GM19468 (cell line): ENCODE measurements around the gene CTDNEP1.

ENCODE experiments used
- ATAC-seq: cut with Tn5 transposase; IDR thresholded peaks from one replicate; pipeline ENCODE4 v1.9.1; 2021; ENCODE audit warnings: mild to moderate bottlenecking, moderate library complexity, moderate number of reproducible peaks; ENCODE audit not compliant: unreplicated experiment; ENCODE audit errors: extremely low read depth

Gene CTDNEP1

DNA sequence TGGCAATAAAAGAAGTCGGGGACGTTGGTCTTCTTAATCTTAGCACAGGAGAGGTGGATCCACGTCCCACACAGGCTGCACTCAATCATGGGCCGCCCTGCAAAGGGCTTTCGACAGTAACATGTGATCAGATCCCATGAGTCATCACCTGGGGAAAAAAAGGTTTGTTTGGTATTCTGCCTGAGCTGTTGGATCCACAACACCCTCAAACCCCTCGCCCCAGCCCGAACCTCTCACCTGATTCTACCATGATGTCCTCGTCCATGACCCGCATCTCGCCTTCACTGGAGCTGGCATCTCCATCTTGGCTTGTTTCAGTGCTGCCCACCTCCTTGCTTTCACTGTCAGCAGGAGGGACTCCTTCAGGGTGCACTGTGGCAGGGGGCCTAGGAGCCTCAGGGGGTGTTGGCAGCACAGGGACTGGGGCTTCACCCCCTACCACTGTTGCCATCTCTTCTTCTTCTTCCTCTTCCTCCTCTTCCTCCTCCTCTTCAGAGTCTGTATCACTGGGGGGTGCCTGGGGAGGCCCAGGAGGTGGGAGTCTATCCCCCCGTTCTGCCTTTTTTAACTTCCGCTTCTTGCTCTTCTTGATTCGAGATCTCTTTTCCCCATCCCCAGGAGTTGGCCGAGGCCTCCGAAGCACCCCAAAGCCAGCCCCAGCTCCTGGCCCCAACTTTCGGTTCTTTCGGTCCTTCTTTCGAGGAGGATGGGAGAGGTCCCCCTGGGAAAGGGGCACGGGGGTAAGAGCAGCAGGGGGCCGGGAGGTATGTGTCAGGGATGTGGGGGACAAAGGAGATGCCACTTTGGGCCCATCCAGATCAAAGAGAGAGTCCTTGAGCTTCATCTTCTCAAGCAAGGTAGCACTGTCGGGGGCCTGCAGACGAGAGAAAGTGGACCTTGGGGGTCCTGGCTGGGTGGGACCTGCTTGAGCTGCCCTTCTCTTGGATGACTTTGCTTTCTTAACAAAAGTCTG is 15.6 kb downstream of the CTDNEP1 start:
- no peak for ATAC-seq

DNA sequence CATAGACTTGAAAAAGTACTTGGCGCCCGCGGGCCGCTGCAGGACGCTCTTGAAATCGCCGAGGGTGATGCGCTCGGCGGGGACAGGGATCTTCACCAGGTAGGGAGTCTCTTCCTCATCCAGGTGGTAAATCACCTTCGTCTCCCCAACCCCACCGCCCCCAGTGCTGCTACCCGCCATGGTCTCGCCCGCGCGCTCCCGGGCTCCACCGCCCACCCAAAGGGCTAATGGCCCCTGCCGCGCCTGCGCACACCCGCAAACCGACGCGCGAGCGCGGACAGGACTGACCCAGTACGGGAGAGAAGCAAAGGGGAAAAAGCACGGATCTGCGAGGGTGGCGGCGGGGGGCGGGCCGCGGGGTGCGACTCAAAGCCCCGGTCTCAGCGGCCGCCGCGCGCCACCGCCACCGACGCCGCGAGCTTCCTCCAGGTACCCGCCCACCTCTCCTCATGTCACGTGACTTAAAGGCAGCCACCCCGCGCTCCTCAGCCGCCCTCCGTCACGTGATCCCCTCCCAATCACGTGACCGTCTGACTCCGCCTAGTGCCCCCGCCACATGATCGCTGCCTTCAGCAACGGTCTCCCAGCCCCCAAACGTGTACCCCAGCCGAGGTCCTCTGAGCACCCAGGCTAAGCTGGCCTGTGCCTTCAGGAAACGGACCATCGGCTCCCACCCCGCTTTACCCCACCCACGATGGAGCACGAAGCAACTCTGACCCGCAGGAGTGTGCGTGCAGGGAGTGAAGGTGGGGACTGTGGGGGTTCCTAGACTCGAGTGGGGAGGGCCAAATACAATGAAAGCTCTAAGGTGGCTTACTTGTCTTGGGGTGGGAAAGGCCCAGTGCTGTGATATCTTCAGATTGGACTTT is 17.2 kb downstream of the CTDNEP1 start, which contains the start of gene DVL2:
TSS of gene DVL2 (minus strand) at position 435 of the 869 bp plus-strand sequence. CDS start at position 180, 255 bp downstream.
- peak; percentile 59 for ATAC-seq

DNA sequence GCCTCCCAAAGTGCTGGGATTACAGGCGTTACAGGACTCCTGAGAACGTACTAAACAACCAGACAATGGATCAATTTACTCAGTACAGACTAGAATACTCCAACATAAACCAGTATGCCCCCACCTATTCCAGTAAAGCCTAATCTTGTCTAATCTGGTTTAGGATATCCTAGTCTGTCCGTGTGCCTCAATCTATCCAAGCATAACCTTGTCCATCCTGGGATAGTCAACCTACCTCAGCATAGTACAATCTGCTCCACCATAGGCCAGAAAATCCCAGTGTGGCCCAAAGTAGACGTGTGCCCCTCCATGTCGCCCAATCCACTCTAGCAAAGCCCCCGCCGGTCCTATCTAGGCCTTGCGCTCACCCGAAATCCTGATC is 17.8 kb downstream of the CTDNEP1 start:
- ATAC-seq, result no peak

DNA sequence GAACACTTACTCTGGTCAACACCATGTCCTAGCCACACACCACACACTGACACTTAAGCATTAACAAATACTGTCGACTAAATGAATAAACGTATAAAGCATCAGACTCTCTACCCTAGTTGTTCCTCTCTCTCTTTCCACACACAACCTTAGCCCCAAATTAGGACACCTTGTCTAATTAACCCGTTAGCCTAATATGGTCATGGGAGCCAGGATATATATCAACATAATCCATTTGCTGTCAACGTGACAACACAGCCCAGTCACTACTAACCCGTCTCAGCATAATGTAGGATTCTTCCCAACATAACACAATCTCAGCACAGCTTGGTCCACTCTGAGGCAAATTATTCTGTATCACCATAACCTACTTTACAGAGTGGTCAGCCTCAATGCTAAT is 19.4 kb downstream of the CTDNEP1 start:
- no peak for ATAC-seq

DNA sequence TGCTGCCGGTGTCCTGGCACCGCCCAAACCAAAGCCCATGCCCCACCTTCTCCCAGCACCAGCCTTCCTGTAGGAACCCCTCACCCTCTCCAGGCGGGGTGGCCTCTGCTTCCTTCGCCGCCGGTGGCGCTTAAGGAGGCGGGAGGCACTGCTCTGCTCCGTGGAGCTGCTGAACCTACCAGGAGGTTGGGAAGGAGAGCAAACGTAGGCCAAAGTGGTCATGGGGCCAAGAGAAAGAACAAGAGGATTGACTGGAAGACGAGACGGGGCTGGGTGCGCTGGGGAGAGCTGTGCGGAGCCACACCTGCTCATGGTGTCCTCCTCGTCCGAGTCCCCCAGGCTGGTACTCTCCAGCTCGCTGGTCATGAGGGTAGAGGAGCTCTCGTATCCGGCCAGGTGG is 22.0 kb downstream of the CTDNEP1 start:
- no peak for ATAC-seq

DNA sequence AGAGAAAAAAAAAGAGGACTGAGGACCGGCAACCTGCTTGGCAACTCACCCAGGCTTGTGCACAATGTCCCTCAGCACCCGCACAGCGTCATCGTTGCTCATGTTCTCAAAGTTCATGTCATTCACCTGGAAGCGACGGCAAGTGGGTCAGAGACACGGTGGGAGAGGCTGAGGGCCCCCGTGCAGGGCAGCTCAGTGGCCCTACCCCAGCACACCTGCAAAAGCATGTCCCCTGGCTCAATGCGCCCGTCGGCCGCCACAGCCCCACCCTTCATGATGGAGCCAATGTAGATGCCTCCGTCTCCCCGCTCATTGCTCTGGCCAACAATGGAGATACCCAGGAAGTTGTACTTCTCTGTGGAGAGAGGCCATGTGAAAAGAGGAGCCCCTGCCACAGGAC is 22.6 kb downstream of the CTDNEP1 start:
- no peak for ATAC-seq

DNA sequence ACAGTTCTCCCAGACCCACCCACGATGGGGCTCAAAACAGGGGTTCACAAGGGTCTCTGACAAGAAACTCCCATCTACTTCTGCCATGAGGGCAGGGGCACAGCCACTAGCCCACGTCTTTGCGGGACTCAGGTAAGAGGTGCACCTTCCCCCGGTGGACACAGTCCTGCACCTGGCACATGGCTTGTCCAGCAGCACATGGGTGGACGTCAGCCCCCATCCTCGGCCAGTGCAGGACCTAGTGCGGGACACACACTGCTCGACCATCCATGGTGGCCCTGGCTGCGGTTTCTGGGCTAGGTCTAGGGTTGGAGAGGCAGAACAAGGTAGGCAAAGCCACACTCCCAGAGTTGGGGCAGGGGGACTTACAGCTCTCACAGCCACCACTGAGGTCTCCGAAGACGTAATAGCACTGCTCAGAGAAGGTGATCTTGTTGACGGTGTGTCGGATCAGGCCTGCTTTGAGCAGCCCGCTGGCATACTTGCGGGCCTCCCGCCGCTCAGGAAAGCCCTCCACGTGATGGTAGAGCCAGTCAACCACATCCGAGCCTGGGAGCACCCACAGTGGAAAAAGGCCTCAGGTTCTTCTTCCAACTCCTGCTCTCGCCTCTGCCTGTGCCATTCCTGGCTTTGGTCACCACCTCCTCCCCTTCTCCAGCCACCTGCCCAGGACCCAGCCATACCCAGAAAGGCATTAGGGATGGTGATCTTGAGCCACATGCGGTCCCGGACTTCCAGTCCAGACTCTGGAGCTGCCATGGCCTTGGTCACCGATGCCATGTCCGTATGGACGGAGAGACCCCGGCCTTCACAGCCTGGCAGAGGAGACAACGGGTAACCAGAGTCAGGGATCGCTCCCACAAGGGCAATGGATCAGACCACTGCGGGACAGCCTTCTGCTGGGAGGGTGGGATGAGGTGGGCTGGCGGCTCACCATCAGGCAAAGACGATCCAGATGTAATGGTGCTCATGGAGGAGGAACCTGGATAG is 24.5 kb downstream of the CTDNEP1 start:
- no peak for ATAC-seq

DNA sequence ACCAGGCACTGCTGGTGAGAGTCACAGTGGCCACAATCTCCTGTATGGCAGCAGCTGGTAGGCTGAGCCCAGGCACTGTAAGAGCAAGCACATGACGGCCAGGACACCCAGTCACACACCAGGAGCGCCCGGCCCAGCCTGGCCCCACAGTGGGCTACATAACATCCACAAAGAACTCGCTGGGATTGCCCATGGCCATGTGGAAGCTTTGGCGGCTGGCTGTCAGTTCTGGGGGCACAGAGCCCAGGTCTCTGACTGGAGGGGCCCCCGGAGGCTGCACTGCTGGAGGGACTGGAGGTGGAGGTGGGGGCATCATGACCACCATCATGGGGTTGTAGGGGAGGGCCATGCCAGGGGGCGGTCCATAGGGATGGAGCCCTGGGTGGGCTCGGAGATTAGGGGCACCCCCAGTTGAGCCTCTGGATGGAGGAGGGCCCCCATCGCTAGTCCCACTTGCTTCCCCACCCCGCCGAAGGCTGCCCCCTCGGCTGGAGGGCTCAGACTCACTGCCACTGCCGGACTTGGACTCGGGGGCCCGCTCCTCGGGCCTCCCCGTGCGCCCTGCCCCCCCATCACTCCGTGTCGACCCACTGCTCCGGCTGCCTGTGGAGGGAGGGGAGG is 25.7 kb downstream of the CTDNEP1 start:
- no peak for ATAC-seq

DNA sequence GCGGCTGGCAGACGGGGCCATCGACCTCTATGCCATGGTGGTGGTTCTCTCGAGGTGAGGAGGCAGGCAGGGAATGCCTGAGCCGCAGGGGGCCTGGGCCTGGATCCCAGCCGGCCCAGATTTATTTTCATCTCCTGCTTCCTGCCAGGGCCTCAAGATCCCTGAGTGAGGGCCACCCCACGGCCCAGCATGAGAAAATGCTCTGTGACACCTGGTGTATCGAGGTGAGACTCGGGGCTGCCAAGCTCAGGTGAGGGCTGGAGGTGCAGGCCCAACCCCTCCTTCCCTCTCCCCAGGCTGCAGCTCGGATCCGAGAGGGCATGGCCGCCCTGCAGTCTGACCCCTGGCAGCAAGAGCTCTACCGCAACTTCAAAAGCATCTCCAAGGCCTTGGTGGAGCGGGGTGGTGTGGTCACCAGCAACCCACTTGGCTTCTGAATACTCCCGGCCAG is 26.8 kb downstream of the CTDNEP1 start:
- no peak for ATAC-seq

DNA sequence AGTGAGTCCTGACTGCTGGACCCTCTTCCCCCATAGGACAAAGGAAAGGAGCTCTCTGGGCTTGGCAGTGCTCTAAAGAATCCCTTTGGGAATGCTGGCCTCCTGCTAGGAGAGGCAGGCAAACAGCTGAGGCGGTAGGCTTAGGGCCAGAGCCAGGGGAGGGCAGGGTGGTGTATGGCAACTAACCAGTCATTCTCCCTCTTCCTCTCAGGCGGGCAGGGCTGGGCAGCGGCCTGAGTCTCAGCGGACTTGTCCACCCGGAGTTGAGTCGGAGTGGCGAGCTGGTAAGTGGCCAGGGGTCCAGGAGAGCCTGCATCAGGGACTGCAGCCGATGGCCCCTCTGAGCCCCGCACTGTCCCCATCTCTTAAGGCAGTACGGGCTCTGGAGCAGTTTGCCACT is 27.4 kb downstream of the CTDNEP1 start:
- ATAC-seq, result no peak

DNA sequence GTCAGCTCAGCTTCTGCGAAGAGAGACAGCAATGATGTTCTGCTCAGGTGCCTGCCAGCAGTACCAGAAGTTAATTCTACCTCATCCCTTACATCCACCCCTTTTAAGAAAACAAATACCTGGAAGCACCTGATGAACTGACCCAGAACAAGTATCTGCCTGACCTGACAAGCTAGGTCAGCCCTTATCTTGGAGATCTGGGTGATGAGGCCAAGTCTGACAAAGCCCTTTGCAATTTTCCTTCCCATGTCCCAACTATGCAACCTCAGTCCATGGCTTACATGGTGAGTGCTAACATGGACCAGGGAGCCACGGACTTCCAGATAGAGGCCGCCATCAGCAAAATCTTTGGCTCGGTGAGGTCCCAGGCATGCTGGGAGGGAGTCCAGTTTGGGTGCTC is 28.2 kb downstream of the CTDNEP1 start:
- ATAC-seq, result no peak

DNA sequence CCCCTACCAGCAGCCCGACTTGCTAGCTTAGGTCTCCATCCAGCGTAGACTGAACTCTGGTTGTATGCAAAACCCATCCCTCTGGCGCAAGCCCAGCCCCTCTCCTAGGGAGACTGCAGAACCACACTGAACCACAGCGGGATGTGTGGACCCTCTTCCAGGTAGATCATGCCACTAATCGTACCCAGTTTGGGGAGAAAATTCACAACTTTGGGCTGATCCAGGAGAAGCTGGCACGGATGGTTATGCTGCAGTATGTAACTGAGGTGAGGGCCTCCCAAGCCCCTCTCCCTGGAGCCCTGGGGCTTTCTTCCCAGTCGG is 28.6 kb downstream of the CTDNEP1 start:
- ATAC-seq, result no peak

DNA sequence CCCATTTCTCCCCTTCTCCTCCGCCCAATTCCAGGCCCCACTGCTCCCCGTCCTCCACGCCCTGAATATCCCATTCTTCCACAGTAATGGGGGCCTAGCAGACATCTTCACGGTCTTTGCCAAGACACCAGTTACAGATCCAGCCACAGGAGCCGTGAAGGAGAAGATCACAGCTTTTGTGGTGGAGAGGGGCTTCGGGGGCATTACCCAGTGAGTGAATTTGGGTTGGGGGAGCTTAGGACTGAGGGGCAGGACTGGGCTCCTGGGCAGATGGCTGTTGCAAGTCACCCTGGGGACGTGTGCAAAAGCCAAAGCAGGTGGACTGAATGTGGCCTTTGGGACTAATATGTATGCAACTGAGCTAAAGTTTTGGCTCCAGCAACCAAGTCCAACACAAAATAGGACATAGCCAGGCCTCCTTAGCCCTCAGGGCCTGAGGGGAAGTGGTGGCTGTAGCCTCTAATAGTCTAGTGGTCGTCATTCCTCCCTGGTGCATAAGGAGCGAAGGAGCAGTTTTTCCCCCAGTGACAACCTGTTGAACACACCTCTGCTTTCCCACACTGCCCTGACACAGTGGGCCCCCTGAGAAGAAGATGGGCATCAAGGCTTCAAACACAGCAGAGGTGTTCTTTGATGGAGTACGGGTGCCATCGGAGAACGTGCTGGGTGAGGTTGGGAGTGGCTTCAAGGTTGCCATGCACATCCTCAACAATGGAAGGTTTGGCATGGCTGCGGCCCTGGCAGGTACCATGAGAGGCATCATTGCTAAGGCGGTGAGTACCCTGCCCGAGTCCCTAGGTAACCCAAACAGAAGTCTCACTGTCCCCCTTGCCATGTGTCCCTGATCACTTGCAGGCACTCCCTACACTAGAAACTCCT is 29.2 kb downstream of the CTDNEP1 start:
- ATAC-seq, result no peak

DNA sequence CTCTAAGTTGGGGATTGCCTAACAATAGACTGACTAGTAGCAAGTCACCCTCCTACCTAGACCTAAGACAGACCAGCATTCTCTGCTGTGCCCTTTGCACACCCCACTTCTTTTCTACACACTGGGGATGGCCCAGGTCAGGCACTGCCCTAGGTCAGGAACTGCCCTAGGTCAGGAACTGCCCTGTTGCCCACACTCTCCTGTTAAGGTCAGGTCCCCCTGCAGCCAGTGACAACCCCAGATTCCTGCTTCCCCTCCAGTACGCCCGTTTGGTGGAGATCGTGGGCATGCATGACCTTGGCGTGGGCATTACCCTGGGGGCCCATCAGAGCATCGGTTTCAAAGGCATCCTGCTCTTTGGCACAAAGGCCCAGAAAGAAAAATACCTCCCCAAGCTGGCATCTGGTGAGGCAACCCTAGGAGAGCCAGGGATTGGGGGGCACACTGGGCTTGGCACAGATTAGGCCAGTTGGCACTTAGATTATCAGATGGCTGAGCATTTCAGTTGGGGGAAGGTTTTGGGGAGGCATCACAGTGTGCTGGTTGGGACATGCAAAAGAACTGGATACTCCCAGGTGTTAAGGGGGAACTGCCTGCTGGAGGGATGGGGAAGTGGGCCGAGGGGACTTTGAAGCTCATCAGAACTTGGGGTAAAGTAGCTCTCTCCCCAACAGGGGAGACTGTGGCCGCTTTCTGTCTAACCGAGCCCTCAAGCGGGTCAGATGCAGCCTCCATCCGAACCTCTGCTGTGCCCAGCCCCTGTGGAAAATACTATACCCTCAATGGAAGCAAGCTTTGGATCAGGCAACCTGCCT is 30.0 kb downstream of the CTDNEP1 start:
- ATAC-seq, result no peak

DNA sequence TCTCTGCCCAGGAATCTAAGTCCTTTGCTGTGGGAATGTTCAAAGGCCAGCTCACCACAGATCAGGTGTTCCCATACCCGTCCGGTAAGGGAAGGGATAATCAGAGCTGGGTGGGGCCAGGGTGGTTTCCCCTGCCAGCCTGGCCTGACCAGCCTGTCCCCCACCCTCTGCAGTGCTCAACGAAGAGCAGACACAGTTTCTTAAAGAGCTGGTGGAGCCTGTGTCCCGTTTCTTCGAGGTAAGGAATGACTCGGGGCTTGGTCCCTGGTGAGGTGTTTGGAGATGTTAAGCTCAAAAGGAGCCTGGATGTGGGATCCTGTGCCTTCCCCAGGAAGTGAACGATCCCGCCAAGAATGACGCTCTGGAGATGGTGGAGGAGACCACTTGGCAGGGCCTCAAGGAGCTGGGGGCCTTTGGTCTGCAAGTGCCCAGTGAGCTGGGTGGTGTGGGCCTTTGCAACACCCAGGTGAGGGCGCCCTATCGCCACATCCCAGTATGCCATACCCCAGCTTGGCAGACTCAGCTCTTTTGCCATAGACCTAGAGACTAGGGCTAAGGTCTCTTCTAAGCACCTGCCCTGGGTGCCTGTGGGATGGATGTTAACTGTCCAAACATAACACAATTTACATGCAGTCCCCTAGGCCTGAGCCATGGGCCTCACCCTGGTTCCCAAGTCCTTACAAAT is 30.8 kb downstream of the CTDNEP1 start:
- no peak for ATAC-seq

DNA sequence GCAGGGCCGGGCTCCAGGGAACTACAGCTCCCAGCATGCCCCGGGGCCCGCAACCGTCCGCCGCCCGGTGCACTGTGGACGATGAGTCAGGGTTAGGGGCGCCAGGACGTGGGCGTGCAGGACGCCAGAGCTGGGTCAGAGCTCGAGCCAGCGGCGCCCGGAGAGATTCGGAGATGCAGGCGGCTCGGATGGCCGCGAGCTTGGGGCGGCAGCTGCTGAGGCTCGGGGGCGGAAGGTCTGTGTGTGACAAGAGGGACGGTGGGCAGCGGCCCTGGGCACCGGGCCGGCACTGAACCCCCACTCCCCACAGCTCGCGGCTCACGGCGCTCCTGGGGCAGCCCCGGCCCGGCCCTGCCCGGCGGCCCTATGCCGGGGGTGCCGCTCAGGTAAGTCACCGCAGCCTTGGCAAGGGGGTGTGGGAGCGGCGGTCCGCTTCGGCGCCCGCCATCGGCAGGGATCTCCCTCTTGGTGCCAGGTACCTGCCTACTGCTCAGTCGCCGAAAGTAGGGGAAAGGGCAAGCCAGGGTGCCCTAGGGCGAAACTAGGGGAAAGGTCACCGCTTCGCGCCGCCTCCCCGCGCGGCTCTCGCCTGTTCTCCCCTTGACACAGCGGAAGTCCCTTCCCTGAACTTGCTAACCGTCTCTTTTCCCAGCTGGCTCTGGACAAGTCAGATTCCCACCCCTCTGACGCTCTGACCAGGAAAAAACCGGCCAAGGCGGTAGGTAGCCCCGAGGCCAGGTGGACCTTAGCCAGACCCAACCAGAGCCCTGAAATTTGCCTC is 31.5 kb downstream of the CTDNEP1 start, which contains the start of the genes ACADVL and DLG4:
TSS of gene ACADVL (plus strand) at position 127 of the 781 bp plus-strand sequence. CDS start at position 174, 47 bp downstream.
TSS of gene DLG4 (minus strand) at position 25 of the 781 bp plus-strand sequence.
- ATAC-seq, result no peak
